Activated CD4-positive, alpha-beta T cell treated with anti-CD3 and anti-CD28 coated beads for 24 hours (primary cell): ENCODE results near the gene MIB1.
A peak's percentile ranks its signal among the peaks of the same experiment; 100 is the strongest.
"Not testable (repeated sequence)": the region's sequence is repeated elsewhere in the genome, so short reads cannot be mapped to it uniquely, and the experiment has no call there.

Source experiments
- DNase-seq, 2 donors: peaks; one replicate each; pipeline ENCODE4 v3.0.0-alpha.2; 2020; ENCODE audit warnings: low read depth in 2 of 2

The MIB1 gene

GRCh38 chr18:21740538-21741311, at the start of gene MIB1:
Gene MIB1, plus strand, starts transcription at chr18:21740792. Its CDS starts 792 bp downstream, at chr18:21741584.
- peak; percentile 95 to 97 for DNase-seq

- no peak for DNase-seq
Measured at GRCh38 chr18:21693322-21693721, 47.3 kb upstream of the MIB1 start.

GRCh38 chr18:21700528-21701075, 40.0 kb upstream of the MIB1 start:
- no peak for DNase-seq

GRCh38 chr18:21701621-21702020, 39.0 kb upstream of the MIB1 start:
- no peak for DNase-seq

- DNase-seq = no peak
Measured at GRCh38 chr18:21702602-21703001, 38.0 kb upstream of the MIB1 start.

GRCh38 chr18:21703241-21703820, 37.3 kb upstream of the MIB1 start:
- no peak for DNase-seq

- peak; percentile 79 to 81 for DNase-seq
Measured at GRCh38 chr18:21704603-21705364, 35.8 kb upstream of the MIB1 start, which contains the start of gene ABHD3. Gene ABHD3, minus strand, starts transcription at chr18:21704774. Its CDS starts 109 bp downstream, at chr18:21704665.

GRCh38 chr18:21706386-21706865, 34.2 kb upstream of the MIB1 start:
- no peak for DNase-seq

- DNase-seq = not testable (repeated sequence)
Measured at GRCh38 chr18:21707130-21707529, 33.5 kb upstream of the MIB1 start.

GRCh38 chr18:21714474-21714873, 26.1 kb upstream of the MIB1 start:
- DNase-seq = no peak

GRCh38 chr18:21722687-21723086, 17.9 kb upstream of the MIB1 start:
- no peak for DNase-seq

GRCh38 chr18:21725201-21725600, 15.4 kb upstream of the MIB1 start:
- DNase-seq = no peak

GRCh38 chr18:21727702-21728101, 12.9 kb upstream of the MIB1 start:
- DNase-seq = no peak

- DNase-seq = no peak
Measured at GRCh38 chr18:21733011-21733410, 7.6 kb upstream of the MIB1 start.

GRCh38 chr18:21735452-21736015, 5.1 kb upstream of the MIB1 start:
- peak; percentile 5 to 23 for DNase-seq

- not testable (repeated sequence) for DNase-seq
Measured at GRCh38 chr18:21736926-21737325, 3.7 kb upstream of the MIB1 start.

GRCh38 chr18:21739604-21740537, 721 bp upstream of the MIB1 start:
- no peak for DNase-seq

GRCh38 chr18:21741312-21741561, 645 bp downstream of the MIB1 start:
- no peak for DNase-seq

GRCh38 chr18:21741562-21742314, 1.1 kb downstream of the MIB1 start:
- DNase-seq = peak in 1 of 2 donors; percentile 2

- DNase-seq = no peak
Measured at GRCh38 chr18:21742315-21742687, 1.7 kb downstream of the MIB1 start.
